HG03025 (cell line): ENCODE measurements around the gene RPS17.
"Not testable (repeated sequence)": the region's sequence is repeated elsewhere in the genome, so short reads cannot be mapped to it uniquely, and the experiment has no call there.

Source experiments
- ATAC-seq: cut with Tn5 transposase; IDR thresholded peaks from one replicate; pipeline ENCODE4 v1.9.1; 2021; ENCODE audit warnings: mild to moderate bottlenecking, moderate library complexity; ENCODE audit not compliant: unreplicated experiment, low FRiP score

The RPS17 gene

GRCh38 chr15:82530606-82531379 lies 9.5 kb downstream of the RPS17 start:
- ATAC-seq = peak; percentile 51

- no peak for ATAC-seq
Observed at GRCh38 chr15:82530006-82530405, 10.3 kb downstream of the RPS17 start.

- ATAC-seq = not testable (repeated sequence)
Observed at GRCh38 chr15:82513587-82513986, 26.7 kb downstream of the RPS17 start.

GRCh38 chr15:82507693-82508092 lies 32.6 kb downstream of the RPS17 start:
- not testable (repeated sequence) for ATAC-seq

GRCh38 chr15:82507087-82507486 lies 33.2 kb downstream of the RPS17 start:
- not testable (repeated sequence) for ATAC-seq

- not testable (repeated sequence) for ATAC-seq
Observed at GRCh38 chr15:82505842-82506241, 34.4 kb downstream of the RPS17 start.

- ATAC-seq = not testable (repeated sequence)
Observed at GRCh38 chr15:82504074-82504473, 36.2 kb downstream of the RPS17 start.

GRCh38 chr15:82502700-82503339 lies 37.4 kb downstream of the RPS17 start:
- ATAC-seq = not testable (repeated sequence)

GRCh38 chr15:82500772-82501171 lies 39.5 kb downstream of the RPS17 start:
- ATAC-seq = not testable (repeated sequence)

- not testable (repeated sequence) for ATAC-seq
Observed at GRCh38 chr15:82497978-82498377, 42.3 kb downstream of the RPS17 start.

- ATAC-seq = not testable (repeated sequence)
Observed at GRCh38 chr15:82488250-82488649, 52.0 kb downstream of the RPS17 start.

GRCh38 chr15:82487045-82487444 lies 53.2 kb downstream of the RPS17 start:
- ATAC-seq = not testable (repeated sequence)
